Glutamatergic neuron (in vitro differentiated cells): ENCODE measurements around the gene NET1. TPM values are rescaled to one million over a fixed set of nuclear protein-coding genes. Genes with fewer than 3 reads are reported as not detected.

Source experiments
- DNase-seq: peaks from one replicate; pipeline ENCODE4 v3.0.0; 2022
- H3K27ac Mint-ChIP-seq: one replicate; pipeline ENCODE4 v1.8.0; 2020; ENCODE audit warnings: mild to moderate bottlenecking, mixed read lengths, inconsistent platforms; ENCODE audit not compliant: unreplicated experiment
- H3K27me3 Mint-ChIP-seq: one replicate; pipeline ENCODE4 v1.8.0; 2020; ENCODE audit warnings: mild to moderate bottlenecking, moderate library complexity, mixed read lengths, inconsistent platforms; ENCODE audit not compliant: unreplicated experiment
- H3K36me3 Mint-ChIP-seq: one replicate; pipeline ENCODE4 v1.8.0; 2020; ENCODE audit warnings: mild to moderate bottlenecking, mixed read lengths, inconsistent platforms; ENCODE audit not compliant: unreplicated experiment
- H3K4me1 Mint-ChIP-seq: one replicate; pipeline ENCODE4 v1.8.0; 2020; ENCODE audit warnings: mild to moderate bottlenecking, low read depth, mixed read lengths, inconsistent platforms; ENCODE audit not compliant: unreplicated experiment
- H3K4me3 Mint-ChIP-seq: one replicate; pipeline ENCODE4 v1.8.0; 2020; ENCODE audit warnings: mild to moderate bottlenecking, mixed read lengths, inconsistent platforms; ENCODE audit not compliant: unreplicated experiment
- H3K9me3 Mint-ChIP-seq: one replicate; pipeline ENCODE4 v1.8.0; 2020; ENCODE audit warnings: mild to moderate bottlenecking, moderate library complexity, mixed read lengths, inconsistent platforms; ENCODE audit not compliant: unreplicated experiment
- total RNA-seq: library from RNA; stranded (reverse); fragmentation: NEBNext Ultra II Directional; extraction: Animal tissue kit (Norgen Biotek cat#: 25700); gene quantifications from one replicate; pipeline ENCODE4 v1.2.1, GENCODE V29; 2021; ENCODE audit not compliant: unreplicated experiment
- TF ChIP-seq, protein P1 (sequence below): fragments of 200-600 bp; sonication (generic); IDR thresholded peaks from one replicate; pipeline ENCODE4 v1.5.0; 2021; ENCODE audit not compliant: partially characterized antibody, unreplicated experiment

The NET1 gene
- total RNA-seq, 1 donor from 2014 or later, result 63.8 TPM

- Mint-ChIP-seq H3K36me3 (no peaks in the 10 kb centered on the region), H3K9me3 (peaks cover 2% of the 10 kb centered on the region), H3K4me3 (no peak overlapping the region), H3K27me3 (peaks cover 5% of the 10 kb centered on the region), H3K27ac (peak overlapping the region; percentile 91), H3K4me1 (peaks cover 13% of the 10 kb centered on the region)
- DNase-seq, result no peak
- TF ChIP-seq, protein P1, sequence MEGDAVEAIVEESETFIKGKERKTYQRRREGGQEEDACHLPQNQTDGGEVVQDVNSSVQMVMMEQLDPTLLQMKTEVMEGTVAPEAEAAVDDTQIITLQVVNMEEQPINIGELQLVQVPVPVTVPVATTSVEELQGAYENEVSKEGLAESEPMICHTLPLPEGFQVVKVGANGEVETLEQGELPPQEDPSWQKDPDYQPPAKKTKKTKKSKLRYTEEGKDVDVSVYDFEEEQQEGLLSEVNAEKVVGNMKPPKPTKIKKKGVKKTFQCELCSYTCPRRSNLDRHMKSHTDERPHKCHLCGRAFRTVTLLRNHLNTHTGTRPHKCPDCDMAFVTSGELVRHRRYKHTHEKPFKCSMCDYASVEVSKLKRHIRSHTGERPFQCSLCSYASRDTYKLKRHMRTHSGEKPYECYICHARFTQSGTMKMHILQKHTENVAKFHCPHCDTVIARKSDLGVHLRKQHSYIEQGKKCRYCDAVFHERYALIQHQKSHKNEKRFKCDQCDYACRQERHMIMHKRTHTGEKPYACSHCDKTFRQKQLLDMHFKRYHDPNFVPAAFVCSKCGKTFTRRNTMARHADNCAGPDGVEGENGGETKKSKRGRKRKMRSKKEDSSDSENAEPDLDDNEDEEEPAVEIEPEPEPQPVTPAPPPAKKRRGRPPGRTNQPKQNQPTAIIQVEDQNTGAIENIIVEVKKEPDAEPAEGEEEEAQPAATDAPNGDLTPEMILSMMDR, result no peak
Observed at GRCh38 chr10:5485948-5486852, 73.8 kb downstream of the NET1 start.

GRCh38 chr10:5486853-5487235 lies 74.5 kb downstream of the NET1 start:
- peaks cover 13% of the 10 kb centered on the region for H3K4me1 Mint-ChIP-seq
- peaks cover 2% of the 10 kb centered on the region for H3K27me3 Mint-ChIP-seq
- peaks cover 2% of the 10 kb centered on the region for H3K9me3 Mint-ChIP-seq
- peak overlapping the region; percentile 87 for H3K27ac Mint-ChIP-seq
- DNase-seq, result no peak
- TF ChIP-seq, protein P1, result no peak
- H3K4me3 Mint-ChIP-seq, result peak overlapping the region; percentile 34
- H3K36me3 Mint-ChIP-seq, result peaks cover under 1% of the 10 kb centered on the region

DNA sequence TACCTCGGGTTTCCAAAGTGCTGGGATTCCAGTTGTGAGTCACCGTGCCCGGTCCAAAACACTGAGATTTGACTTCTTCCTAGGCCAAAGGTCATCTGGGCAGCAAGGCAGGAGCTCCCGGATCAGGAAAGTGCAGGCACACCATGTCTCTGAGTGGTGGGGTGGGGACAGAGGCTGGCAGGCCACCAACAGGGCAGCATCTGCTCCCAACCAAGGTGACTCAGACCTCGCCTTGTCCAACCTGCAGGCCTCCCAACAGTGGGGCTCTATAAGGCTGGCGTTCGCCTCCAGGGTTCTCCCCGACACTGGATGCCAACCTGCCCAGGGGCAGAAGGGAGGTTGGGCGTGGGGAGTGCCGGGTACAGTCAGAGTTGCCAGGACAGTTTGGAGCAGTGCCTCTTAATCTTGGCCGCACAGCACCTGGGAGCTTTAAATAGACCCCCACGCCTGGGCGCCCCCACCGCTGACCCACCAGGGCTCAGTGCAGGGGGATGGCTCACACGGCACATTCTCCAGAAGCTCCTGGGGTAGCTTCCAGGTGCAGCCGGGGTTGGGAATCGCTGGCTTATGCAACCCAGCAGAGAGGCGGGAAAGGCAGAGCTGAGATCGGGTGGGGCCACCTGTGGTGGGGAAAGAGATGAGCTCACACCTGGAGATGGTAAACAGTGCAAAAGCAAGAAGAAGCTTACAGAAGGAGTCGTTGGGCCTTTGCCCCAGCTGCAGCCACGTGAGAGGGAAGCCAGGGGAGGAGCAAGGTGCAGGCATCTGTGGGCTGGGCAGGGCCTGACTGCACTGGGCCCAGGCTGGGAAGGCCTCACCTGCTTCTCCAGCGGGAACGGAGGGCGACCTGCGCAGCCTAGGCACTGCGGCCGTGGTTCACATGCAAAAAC lies 76.2 kb downstream of the NET1 start:
- no peak for DNase-seq
- Mint-ChIP-seq H3K4me3 (no peak overlapping the region), H3K27me3 (peaks cover 2% of the 10 kb centered on the region), H3K4me1 (peaks cover 10% of the 10 kb centered on the region), H3K9me3 (peaks cover 2% of the 10 kb centered on the region), H3K27ac (no peak overlapping the region), H3K36me3 (peaks cover 6% of the 10 kb centered on the region)
- TF ChIP-seq, protein P1, result no peak

DNA sequence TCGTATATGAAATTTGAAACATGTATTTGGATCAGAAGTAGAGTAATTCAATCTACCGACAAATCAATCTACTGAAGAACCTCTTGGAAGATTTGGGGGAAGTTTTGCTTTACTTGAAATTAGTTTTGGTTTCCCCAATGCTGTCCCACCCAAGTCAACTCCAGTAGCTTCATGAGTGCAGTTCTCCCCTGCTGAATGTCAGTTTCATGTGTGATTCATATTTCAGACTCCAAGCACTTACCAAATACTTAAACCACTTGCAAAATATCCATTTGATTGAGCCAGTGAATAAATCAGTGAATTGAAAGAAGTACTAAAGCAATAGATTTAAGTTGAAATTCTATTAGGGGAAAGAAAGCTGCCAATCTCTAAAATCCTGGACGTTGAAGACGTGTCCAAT lies 77.7 kb downstream of the NET1 start:
- Mint-ChIP-seq H3K9me3 (peaks cover 2% of the 10 kb centered on the region), H3K27ac (no peak overlapping the region), H3K4me3 (no peak overlapping the region), H3K4me1 (peaks cover 10% of the 10 kb centered on the region), H3K27me3 (peaks cover 2% of the 10 kb centered on the region), H3K36me3 (peaks cover 6% of the 10 kb centered on the region)
- DNase-seq, result no peak
- TF ChIP-seq, protein P1, result no peak
